NB4 (cell line): ENCODE data around the gene RAB20.

Experiments used
- CTCF ChIP-seq: IDR thresholded peaks from one replicate; pipeline ENCODE4 v1.5.1; 2012; ENCODE audit warnings: low read depth, low read length
- POLR2A ChIP-seq: IDR thresholded peaks from 2 replicates; pipeline ENCODE4 v1.6.1; 2011; ENCODE audit warnings: mild to moderate bottlenecking; ENCODE audit not compliant: insufficient read length; ENCODE audit errors: extremely low read depth

GRCh38 chr13:110498765-110499164 lies 62.8 kb downstream of the RAB20 start:
- TF ChIP-seq CTCF, result no peak
- TF ChIP-seq POLR2A, result no peak
